ENCODE results near the gene LIPC. TPM values are rescaled to one million over a fixed set of nuclear protein-coding genes. Genes with fewer than 3 reads are reported as not detected.

The LIPC gene
- total RNA-seq, 1 donor from 2014 or later, result 0.64 TPM

GRCh38 chr15:58529041-58529440 lies 97.2 kb downstream of the LIPC start:
- Histone ChIP-seq H3K36me3 (no peaks in the 10 kb centered on the region), H3K4me1 (peaks cover 19% of the 10 kb centered on the region), H3K4me3 (no peak overlapping the region), H3K9me3 (no peaks in the 10 kb centered on the region), H3K27ac (no peak overlapping the region), H3K27me3 (no peaks in the 10 kb centered on the region)
- TF ChIP-seq, protein P1, sequence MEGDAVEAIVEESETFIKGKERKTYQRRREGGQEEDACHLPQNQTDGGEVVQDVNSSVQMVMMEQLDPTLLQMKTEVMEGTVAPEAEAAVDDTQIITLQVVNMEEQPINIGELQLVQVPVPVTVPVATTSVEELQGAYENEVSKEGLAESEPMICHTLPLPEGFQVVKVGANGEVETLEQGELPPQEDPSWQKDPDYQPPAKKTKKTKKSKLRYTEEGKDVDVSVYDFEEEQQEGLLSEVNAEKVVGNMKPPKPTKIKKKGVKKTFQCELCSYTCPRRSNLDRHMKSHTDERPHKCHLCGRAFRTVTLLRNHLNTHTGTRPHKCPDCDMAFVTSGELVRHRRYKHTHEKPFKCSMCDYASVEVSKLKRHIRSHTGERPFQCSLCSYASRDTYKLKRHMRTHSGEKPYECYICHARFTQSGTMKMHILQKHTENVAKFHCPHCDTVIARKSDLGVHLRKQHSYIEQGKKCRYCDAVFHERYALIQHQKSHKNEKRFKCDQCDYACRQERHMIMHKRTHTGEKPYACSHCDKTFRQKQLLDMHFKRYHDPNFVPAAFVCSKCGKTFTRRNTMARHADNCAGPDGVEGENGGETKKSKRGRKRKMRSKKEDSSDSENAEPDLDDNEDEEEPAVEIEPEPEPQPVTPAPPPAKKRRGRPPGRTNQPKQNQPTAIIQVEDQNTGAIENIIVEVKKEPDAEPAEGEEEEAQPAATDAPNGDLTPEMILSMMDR (IDR thresholded peaks at IDR 0.05), result no peak
- ATAC-seq (no peak), DNase-seq (no peak)
- intact Hi-C loops (cut with DNase I), result no loop called here

- no peak overlapping the region for H3K27ac ChIP-seq
- TF ChIP-seq, protein P1 (IDR thresholded peaks at IDR 0.05), result no peak
- peaks cover 13% of the 10 kb centered on the region for H3K4me1 ChIP-seq
- no peaks in the 10 kb centered on the region for H3K36me3 ChIP-seq
- no peak for DNase-seq
- ATAC-seq, result no peak
- H3K27me3 ChIP-seq, result no peaks in the 10 kb centered on the region
- H3K9me3 ChIP-seq, result no peaks in the 10 kb centered on the region
- intact Hi-C loops (cut with DNase I), result no loop called here
- H3K4me3 ChIP-seq, result no peak overlapping the region
Measured at GRCh38 chr15:58530056-58530590, 98.3 kb downstream of the LIPC start.

DNA sequence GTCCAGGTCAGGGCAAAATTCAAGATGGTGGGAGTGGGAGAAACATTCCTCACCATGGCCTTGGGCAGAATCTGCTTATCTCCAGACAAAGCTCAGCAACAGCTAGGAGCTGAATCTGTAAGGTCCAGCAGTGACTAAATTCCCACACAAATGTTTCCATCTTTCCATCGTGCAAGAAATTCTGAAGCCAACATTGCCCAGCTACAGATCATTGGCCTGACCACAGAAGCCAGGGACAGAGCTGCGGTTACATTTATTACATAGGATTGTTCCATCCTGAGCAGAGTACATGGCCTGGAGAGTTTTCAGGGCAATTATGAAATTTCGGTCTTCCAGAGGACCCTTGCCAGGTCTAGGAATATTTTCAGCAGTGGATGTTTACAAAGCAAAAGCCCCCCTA lies 100.3 kb downstream of the LIPC start:
- TF ChIP-seq, protein P1 (IDR thresholded peaks at IDR 0.05), result no peak
- Histone ChIP-seq H3K27me3 (no peaks in the 10 kb centered on the region), H3K27ac (no peak overlapping the region), H3K9me3 (no peaks in the 10 kb centered on the region), H3K4me1 (peaks cover 6% of the 10 kb centered on the region), H3K4me3 (no peak overlapping the region), H3K36me3 (no peaks in the 10 kb centered on the region)
- DNase-seq (no peak), ATAC-seq (no peak)
- intact Hi-C loops (cut with DNase I), result no loop called here

GRCh38 chr15:58534556-58534955 lies 102.8 kb downstream of the LIPC start:
- DNase-seq (no peak), ATAC-seq (no peak)
- Histone ChIP-seq H3K27me3 (no peaks in the 10 kb centered on the region), H3K4me3 (no peak overlapping the region), H3K36me3 (no peaks in the 10 kb centered on the region), H3K9me3 (no peaks in the 10 kb centered on the region), H3K4me1 (no peaks in the 10 kb centered on the region), H3K27ac (no peak overlapping the region)
- TF ChIP-seq, protein P1 (IDR thresholded peaks at IDR 0.05), result no peak
- intact Hi-C loops (cut with DNase I), result no loop called here

DNA sequence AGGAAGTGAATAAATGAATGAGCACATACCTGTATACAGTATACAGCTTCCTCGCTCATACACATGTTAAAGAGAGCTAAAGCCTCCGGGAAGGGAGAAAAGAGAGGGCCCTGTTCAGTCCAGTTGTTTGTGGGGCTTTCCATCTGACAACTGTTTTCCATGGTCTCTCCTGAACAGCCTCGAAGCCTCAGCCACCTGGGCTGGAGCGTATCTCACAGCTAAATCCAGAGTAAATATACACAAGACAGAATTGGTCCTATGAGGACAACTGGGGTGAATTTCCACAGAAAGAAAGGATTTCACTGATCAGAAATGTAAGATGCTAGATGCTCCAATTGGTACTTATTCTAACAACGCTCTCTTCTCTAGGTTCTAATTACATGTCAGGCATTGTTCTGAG lies 103.5 kb downstream of the LIPC start:
- Histone ChIP-seq H3K27me3 (no peaks in the 10 kb centered on the region), H3K4me1 (no peaks in the 10 kb centered on the region), H3K27ac (no peak overlapping the region), H3K9me3 (no peaks in the 10 kb centered on the region), H3K4me3 (no peak overlapping the region), H3K36me3 (no peaks in the 10 kb centered on the region)
- intact Hi-C loops (cut with DNase I), result no loop called here
- DNase-seq (no peak), ATAC-seq (no peak)
- TF ChIP-seq, protein P1 (IDR thresholded peaks at IDR 0.05), result no peak

- Histone ChIP-seq H3K36me3 (no peaks in the 10 kb centered on the region), H3K27ac (no peak overlapping the region), H3K9me3 (no peaks in the 10 kb centered on the region), H3K4me3 (no peak overlapping the region), H3K4me1 (no peaks in the 10 kb centered on the region), H3K27me3 (no peaks in the 10 kb centered on the region)
- intact Hi-C loops (cut with DNase I), result no loop called here
- no peak for DNase-seq
- ATAC-seq, result no peak
- TF ChIP-seq, protein P1 (IDR thresholded peaks at IDR 0.05), result no peak
Measured at GRCh38 chr15:58535894-58536293, 104.1 kb downstream of the LIPC start.

Data from upper lobe of right lung (tissue), 1 donor.